ENCODE data around the gene RNF169.

Gene RNF169

GRCh38 chr11:74769055-74769707 is 20.5 kb downstream of the RNF169 start:
- Mint-ChIP-seq H3K9me3 (peaks cover 22% of the 10 kb centered on the region), H3K27me3 (ENCODE audit: low read depth, poor library complexity) (no peaks in the 10 kb centered on the region), H3K4me1 (peaks cover under 1% of the 10 kb centered on the region), H3K4me3 (no peak overlapping the region), H3K36me3 (ENCODE audit: low read depth) (peaks cover 23% of the 10 kb centered on the region), H3K27ac (no peak overlapping the region)
- no peak for TF ChIP-seq CTCF (IDR thresholded peaks at IDR 0.05)
- DNase-seq = no peak

- no peak for DNase-seq
- no peak overlapping the region for H3K4me3 Mint-ChIP-seq
- H3K4me1 Mint-ChIP-seq = peaks cover 9% of the 10 kb centered on the region
- TF ChIP-seq CTCF (IDR thresholded peaks at IDR 0.05) = no peak
- peaks cover 9% of the 10 kb centered on the region for H3K9me3 Mint-ChIP-seq
- H3K27ac Mint-ChIP-seq = no peak overlapping the region
- H3K36me3 Mint-ChIP-seq (ENCODE audit: low read depth) = peaks cover 16% of the 10 kb centered on the region
- H3K27me3 Mint-ChIP-seq (ENCODE audit: low read depth, poor library complexity) = no peaks in the 10 kb centered on the region
Measured at GRCh38 chr11:74770456-74770855, 21.8 kb downstream of the RNF169 start.

- no peak for TF ChIP-seq CTCF (IDR thresholded peaks at IDR 0.05)
- Mint-ChIP-seq H3K27me3 (ENCODE audit: low read depth, poor library complexity) (no peaks in the 10 kb centered on the region), H3K4me1 (peaks cover 9% of the 10 kb centered on the region), H3K36me3 (ENCODE audit: low read depth) (peaks cover 10% of the 10 kb centered on the region), H3K27ac (no peak overlapping the region), H3K4me3 (no peak overlapping the region), H3K9me3 (peaks cover 6% of the 10 kb centered on the region)
- DNase-seq = no peak
Measured at GRCh38 chr11:74771139-74771538, 22.5 kb downstream of the RNF169 start.

- no peaks in the 10 kb centered on the region for H3K9me3 Mint-ChIP-seq
- DNase-seq = no peak
- TF ChIP-seq CTCF (IDR thresholded peaks at IDR 0.05) = no peak
- no peak overlapping the region for H3K27ac Mint-ChIP-seq
- H3K36me3 Mint-ChIP-seq (ENCODE audit: low read depth) = no peaks in the 10 kb centered on the region
- H3K4me3 Mint-ChIP-seq = no peak overlapping the region
- no peaks in the 10 kb centered on the region for H3K27me3 Mint-ChIP-seq (ENCODE audit: low read depth, poor library complexity)
- peaks cover 9% of the 10 kb centered on the region for H3K4me1 Mint-ChIP-seq
Measured at GRCh38 chr11:74773476-74773875, 24.8 kb downstream of the RNF169 start.

- no peak overlapping the region for H3K27ac Mint-ChIP-seq
- TF ChIP-seq CTCF (IDR thresholded peaks at IDR 0.05) = no peak
- H3K9me3 Mint-ChIP-seq = no peaks in the 10 kb centered on the region
- no peaks in the 10 kb centered on the region for H3K36me3 Mint-ChIP-seq (ENCODE audit: low read depth)
- DNase-seq = no peak
- H3K4me3 Mint-ChIP-seq = no peak overlapping the region
- no peaks in the 10 kb centered on the region for H3K27me3 Mint-ChIP-seq (ENCODE audit: low read depth, poor library complexity)
- H3K4me1 Mint-ChIP-seq = peaks cover 9% of the 10 kb centered on the region
Measured at GRCh38 chr11:74775762-74776161, 27.1 kb downstream of the RNF169 start.

- Mint-ChIP-seq H3K4me1 (peaks cover 9% of the 10 kb centered on the region), H3K36me3 (ENCODE audit: low read depth) (no peaks in the 10 kb centered on the region), H3K4me3 (no peak overlapping the region), H3K9me3 (no peaks in the 10 kb centered on the region), H3K27ac (no peak overlapping the region), H3K27me3 (ENCODE audit: low read depth, poor library complexity) (no peaks in the 10 kb centered on the region)
- TF ChIP-seq CTCF (IDR thresholded peaks at IDR 0.05) = no peak
- DNase-seq = no peak
Measured at GRCh38 chr11:74776546-74776945, 27.9 kb downstream of the RNF169 start.

All from nephron progenitor cell (in vitro differentiated cells).